HG02763 (cell line): ENCODE measurements around the gene DPP6.
"Not testable (repeated sequence)": the region's sequence is repeated elsewhere in the genome, so short reads cannot be mapped to it uniquely, and the experiment has no call there.

Experiments
- ATAC-seq: cut with Tn5 transposase; IDR thresholded peaks from one replicate; pipeline ENCODE4 v1.9.1; 2021; ENCODE audit warnings: mild to moderate bottlenecking, moderate library complexity; ENCODE audit not compliant: unreplicated experiment

Gene DPP6

GRCh38 chr7:154646126-154647013, 594.2 kb downstream of the DPP6 start:
- ATAC-seq: no peak

- no peak for ATAC-seq
These were observed 595.4 kb downstream of the DPP6 start for GRCh38 chr7:154647625-154648024.

GRCh38 chr7:154649015-154649414, 596.8 kb downstream of the DPP6 start:
- ATAC-seq: no peak

GRCh38 chr7:154649434-154649833, 597.2 kb downstream of the DPP6 start:
- ATAC-seq: no peak

GRCh38 chr7:154650275-154650674, 598.1 kb downstream of the DPP6 start:
- ATAC-seq: no peak

- ATAC-seq: no peak
These were observed 599.3 kb downstream of the DPP6 start for GRCh38 chr7:154651501-154651900.

- ATAC-seq: no peak
These were observed 600.4 kb downstream of the DPP6 start for GRCh38 chr7:154652564-154652963.

GRCh38 chr7:154653281-154653680, 601.1 kb downstream of the DPP6 start:
- ATAC-seq: no peak

GRCh38 chr7:154656618-154657017, 604.4 kb downstream of the DPP6 start:
- ATAC-seq: no peak

- no peak for ATAC-seq
These were observed 614.6 kb downstream of the DPP6 start for GRCh38 chr7:154666768-154667167.

GRCh38 chr7:154672659-154673415, 620.6 kb downstream of the DPP6 start:
- no peak for ATAC-seq

- ATAC-seq: no peak
These were observed 622.0 kb downstream of the DPP6 start for GRCh38 chr7:154674191-154674590.

- ATAC-seq: no peak
These were observed 623.4 kb downstream of the DPP6 start for GRCh38 chr7:154675560-154675959.

GRCh38 chr7:154676033-154676421, 623.8 kb downstream of the DPP6 start:
- not testable (repeated sequence) for ATAC-seq

GRCh38 chr7:154676422-154677073, 624.4 kb downstream of the DPP6 start:
- no peak for ATAC-seq

GRCh38 chr7:154677454-154677853, 625.3 kb downstream of the DPP6 start:
- no peak for ATAC-seq

GRCh38 chr7:154678001-154678550, 625.9 kb downstream of the DPP6 start:
- ATAC-seq: not testable (repeated sequence)

GRCh38 chr7:154679379-154680053, 627.3 kb downstream of the DPP6 start:
- no peak for ATAC-seq

- ATAC-seq: no peak
These were observed 628.9 kb downstream of the DPP6 start for GRCh38 chr7:154680894-154681659.

- ATAC-seq: no peak
These were observed 629.8 kb downstream of the DPP6 start for GRCh38 chr7:154682003-154682402.
